ENCODE data around the gene HSD11B1. TPM values are rescaled to one million over a fixed set of nuclear protein-coding genes. Genes with fewer than 3 reads are reported as not detected.

The HSD11B1 gene
- total and polyA plus RNA-seq, 2 donors (not counting 3 experiments of a cell fraction or from before 2014, with no cell fraction given), result not detected

- Histone ChIP-seq H4K20me1 (replicated peaks; ENCODE audit: control insufficient read depth, extremely low read depth, insufficient read depth, low read length) (no peaks in the 10 kb centered on the region), H3K9me3 (replicated peaks; ENCODE audit: control insufficient read depth, insufficient read depth, low read length) (no peaks in the 10 kb centered on the region), H3K4me1 (ENCODE audit: control insufficient read depth, extremely low read depth, insufficient read depth, low read length) (peaks cover 10% of the 10 kb centered on the region), H3K9ac (replicated peaks; ENCODE audit: extremely low read depth, insufficient read depth, low read length) (no peak overlapping the region), H3K9me1 (replicated peaks; ENCODE audit: control insufficient read depth, extremely low read depth, insufficient read depth, low read length) (no peaks in the 10 kb centered on the region), H3K4me3 (replicated peaks in 1 of 3; ENCODE audit: insufficient read depth in 1 of 3, low read depth in 1 of 3, low read length in 3 of 3) (no peak overlapping the region), H3K27me3 (ENCODE audit: control insufficient read depth in 2 of 2, insufficient read depth in 2 of 2, low read length in 2 of 2) (no peaks in the 10 kb centered on the region), H3K79me2 (ENCODE audit: control insufficient read depth, insufficient read depth, low read length) (no peaks in the 10 kb centered on the region), H3K36me3 (ENCODE audit: control insufficient read depth in 2 of 2, extremely low read depth in 1 of 2, insufficient read depth in 2 of 2, low read length in 2 of 2) (no peaks in the 10 kb centered on the region), H2AFZ (ENCODE audit: low read depth, low read length) (no peak overlapping the region), H3K4me2 (ENCODE audit: insufficient read depth, low read length) (no peak overlapping the region), H3K27ac (ENCODE audit: insufficient read depth, low read depth, low read length) (no peak overlapping the region)
- dilution Hi-C loops (cut with MboI; ENCODE audit: extremely low pct_ligation_motif_present, low sequenced_read_pairs) (no loop called here), intact Hi-C loops (cut with micrococcal nuclease) (no loop called here)
- POLR2A ChIA-PET, result no interaction called here
- CTCF ChIA-PET, result no interaction called here
- FAIRE-seq (no peak), DNase-seq (ENCODE audit: low read depth, low spot score) (no peak)
- no TSS peak for BruUV-seq (replicated peaks)
- TF ChIP-seq, protein P1, sequence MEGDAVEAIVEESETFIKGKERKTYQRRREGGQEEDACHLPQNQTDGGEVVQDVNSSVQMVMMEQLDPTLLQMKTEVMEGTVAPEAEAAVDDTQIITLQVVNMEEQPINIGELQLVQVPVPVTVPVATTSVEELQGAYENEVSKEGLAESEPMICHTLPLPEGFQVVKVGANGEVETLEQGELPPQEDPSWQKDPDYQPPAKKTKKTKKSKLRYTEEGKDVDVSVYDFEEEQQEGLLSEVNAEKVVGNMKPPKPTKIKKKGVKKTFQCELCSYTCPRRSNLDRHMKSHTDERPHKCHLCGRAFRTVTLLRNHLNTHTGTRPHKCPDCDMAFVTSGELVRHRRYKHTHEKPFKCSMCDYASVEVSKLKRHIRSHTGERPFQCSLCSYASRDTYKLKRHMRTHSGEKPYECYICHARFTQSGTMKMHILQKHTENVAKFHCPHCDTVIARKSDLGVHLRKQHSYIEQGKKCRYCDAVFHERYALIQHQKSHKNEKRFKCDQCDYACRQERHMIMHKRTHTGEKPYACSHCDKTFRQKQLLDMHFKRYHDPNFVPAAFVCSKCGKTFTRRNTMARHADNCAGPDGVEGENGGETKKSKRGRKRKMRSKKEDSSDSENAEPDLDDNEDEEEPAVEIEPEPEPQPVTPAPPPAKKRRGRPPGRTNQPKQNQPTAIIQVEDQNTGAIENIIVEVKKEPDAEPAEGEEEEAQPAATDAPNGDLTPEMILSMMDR (IDR thresholded peaks at IDR 0.05; ENCODE audit: extremely low read depth in 1 of 2, insufficient read depth in 1 of 2, low read depth in 1 of 2, low read length in 2 of 2), result no peak
- TF ChIP-seq JUN (IDR thresholded peaks at IDR 0.05; ENCODE audit: borderline replicate concordance, insufficient read depth, insufficient read length, low read depth) (no peak), POLR2AphosphoS5 (IDR thresholded peaks at IDR 0.05; ENCODE audit: insufficient read depth, low read depth, low read length) (no peak), FOS (IDR thresholded peaks at IDR 0.05; ENCODE audit: borderline replicate concordance, insufficient read depth, low read length) (no peak), MYC (IDR thresholded peaks at IDR 0.05; ENCODE audit: low read depth, low read length) (no peak), EZH2 (IDR thresholded peaks at IDR 0.05; ENCODE audit: borderline replicate concordance, low read depth, low read length, severe bottlenecking) (no peak), POLR2A (IDR thresholded peaks at IDR 0.05; ENCODE audit: low read depth, low read length) (no peak), MAX (IDR thresholded peaks at IDR 0.05; ENCODE audit: insufficient read depth, insufficient read length) (no peak), GATA2 (IDR thresholded peaks at IDR 0.05; ENCODE audit: insufficient read depth, insufficient read length, low read depth, low read length) (no peak)
Measured at GRCh38 chr1:209780268-209780667, 75.6 kb downstream of the HSD11B1 start.

Measured in endothelial cell of umbilical vein (primary cell).